K562 treated with DMSO at 1 percent for 48 hours (cell line): ENCODE measurements around the gene ZNF773. TPM values are rescaled to one million over a fixed set of nuclear protein-coding genes. Genes with fewer than 3 reads are reported as not detected.

ENCODE experiments used
- total RNA-seq: library from RNA; unstranded; fragments of 300-600 nt; gene quantifications from 2 replicates; pipeline ENCODE4 v1.2.3, GENCODE V29; 2022; ENCODE audit warnings: low replicate concordance; ENCODE audit errors: extremely low read depth

The ZNF773 gene
- not detected in 2 replicates for total RNA-seq

GRCh38 chr19:57499680-57500395 lies at the start of gene ZNF773:
Gene ZNF773 (plus strand): TSS chr19:57499938. CDS start chr19:57500081, 143 bp downstream.

DNA sequence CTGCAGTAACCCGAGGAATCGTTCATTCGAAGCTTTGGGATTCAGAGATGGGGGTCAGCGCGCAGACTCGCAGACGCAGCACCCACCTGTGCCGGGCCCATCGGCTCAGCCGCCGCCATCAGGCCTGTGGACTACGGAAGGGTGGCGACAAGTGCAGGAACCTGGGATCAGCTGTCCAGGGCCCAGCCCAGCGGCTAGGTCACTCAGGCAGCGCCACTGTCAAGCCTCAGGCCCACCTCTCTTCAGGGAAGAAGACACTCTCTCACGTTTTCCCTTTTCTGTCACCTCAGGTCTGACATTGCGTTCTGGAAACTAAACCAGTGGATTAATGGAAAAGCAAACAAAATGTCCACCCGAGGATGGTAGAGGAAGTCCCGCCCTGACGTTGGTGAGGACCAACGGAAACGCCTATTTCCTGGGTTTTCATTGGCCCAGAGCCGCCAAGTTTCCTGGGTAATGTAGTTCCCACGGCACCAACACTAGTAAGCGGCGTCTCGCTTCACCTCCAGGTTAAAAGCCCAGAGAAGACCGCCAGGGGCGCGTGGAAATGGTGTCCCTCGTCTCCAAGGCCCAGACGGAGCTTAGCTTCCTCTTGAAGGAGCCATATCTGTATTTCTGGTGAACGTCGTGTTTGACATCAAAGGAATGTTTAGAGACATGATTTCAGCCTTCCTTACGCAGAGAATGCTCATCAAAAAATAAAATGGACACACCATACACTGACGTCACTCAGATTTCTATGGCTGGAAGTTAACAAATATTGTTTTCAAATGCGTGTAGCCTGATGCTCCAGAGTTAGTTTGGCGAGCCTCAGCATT lies 22.3 kb upstream of the ZNF773 start, which contains the start of gene ZNF772:
ZNF772 (minus strand) TSS at position 376 of the 818 bp plus-strand sequence; CDS start at position 119, 257 bp downstream.

DNA sequence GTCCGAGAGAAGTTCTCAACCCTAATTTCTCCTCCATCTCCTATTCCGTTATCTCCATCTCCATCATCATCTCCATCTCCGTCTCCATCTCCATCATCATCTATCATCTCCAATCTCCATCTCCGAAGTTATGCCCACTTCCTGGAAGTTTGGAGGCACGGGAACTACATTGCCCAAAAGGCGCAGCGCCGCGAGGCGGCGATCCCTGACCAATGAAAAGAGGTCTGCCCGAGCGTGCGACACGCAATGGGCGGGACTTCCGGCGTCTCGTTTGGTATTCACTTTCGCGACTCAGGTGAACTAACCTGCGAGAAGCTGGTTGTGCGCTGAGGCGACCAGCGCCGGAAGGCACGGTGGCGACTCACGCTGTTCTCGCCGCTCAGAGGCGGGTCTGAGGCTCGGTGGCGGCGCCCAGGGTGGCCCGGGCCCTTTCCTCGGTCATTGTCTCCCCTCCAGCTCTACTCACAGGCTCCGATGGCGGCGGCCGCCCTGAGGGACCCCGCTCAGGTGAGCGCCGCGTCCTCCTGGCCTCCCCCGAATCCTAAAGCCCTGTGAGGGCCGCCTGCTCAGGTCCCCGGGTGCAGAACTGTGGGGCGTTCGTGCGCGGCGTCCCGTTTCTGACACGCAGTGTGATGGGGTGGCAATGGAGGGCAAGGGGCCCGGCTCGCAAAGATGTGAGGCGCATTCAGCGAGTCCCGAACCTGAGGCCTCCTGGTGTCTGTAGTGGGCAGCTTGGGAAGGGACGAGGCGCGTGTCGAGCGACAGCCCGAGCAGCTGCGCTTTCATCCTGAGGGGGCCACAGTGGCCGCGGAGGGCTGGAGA lies 12.1 kb upstream of the ZNF773 start, which contains the start of gene ZNF419:
ZNF419 (plus strand) TSS at position 274 of the 822 bp plus-strand sequence; CDS start at position 475, 201 bp downstream.

GRCh38 chr19:57527136-57527881 lies 27.6 kb downstream of the ZNF773 start, which contains the start of gene ZNF549:
Gene ZNF549 (plus strand): TSS chr19:57527356. CDS start chr19:57527574, 218 bp downstream.

Other genes starting within 250 kb of the ZNF773 start
- not detected in 2 replicates for gene ZNF460, start 219.5 kb upstream of the ZNF773 start, total RNA-seq
- not detected in 2 replicates for gene ZNF543, start 179.5 kb upstream of the ZNF773 start, total RNA-seq
- gene ZNF304, start 148.7 kb upstream of the ZNF773 start, total RNA-seq: not detected in 2 replicates
- not detected in 2 replicates for gene TRAPPC2B, start 136.4 kb upstream of the ZNF773 start, total RNA-seq
- gene ZNF547, start 136.4 kb upstream of the ZNF773 start, total RNA-seq: not detected in 2 replicates
- gene ZNF548, start 110.1 kb upstream of the ZNF773 start, total RNA-seq: not detected in 2 replicates
- not detected in 2 replicates for gene ZNF17, start 88.8 kb upstream of the ZNF773 start, total RNA-seq
- gene ZNF749, start 64.6 kb upstream of the ZNF773 start, total RNA-seq: not detected in 2 replicates
- not detected in 2 replicates for gene VN1R1, start 42.8 kb upstream of the ZNF773 start, total RNA-seq
- gene ZNF772, start 22.4 kb upstream of the ZNF773 start, total RNA-seq: not detected in 2 replicates
- not detected in 2 replicates for gene ZNF419, start 12.2 kb upstream of the ZNF773 start, total RNA-seq
- not detected in 2 replicates for gene ZNF549, start 27.4 kb downstream of the ZNF773 start, total RNA-seq
- not detected in 2 replicates for gene ZNF550, start 59.9 kb downstream of the ZNF773 start, total RNA-seq
- gene ZNF416, start 79.0 kb downstream of the ZNF773 start, total RNA-seq: not detected in 2 replicates
- not detected in 2 replicates for gene ZIK1, start 84.2 kb downstream of the ZNF773 start, total RNA-seq
- gene ZNF530, start 99.9 kb downstream of the ZNF773 start, total RNA-seq: not detected in 2 replicates
- gene ZNF134, start 114.3 kb downstream of the ZNF773 start, total RNA-seq: not detected in 2 replicates
- not detected in 2 replicates for gene ZNF211, start 133.2 kb downstream of the ZNF773 start, total RNA-seq
- gene ZSCAN4, start 169.0 kb downstream of the ZNF773 start, total RNA-seq: not detected in 2 replicates
- gene ZNF551, start 182.0 kb downstream of the ZNF773 start, total RNA-seq: not detected in 2 replicates
- not detected in 2 replicates for gene ZNF154, start 209.3 kb downstream of the ZNF773 start, total RNA-seq
- not detected in 2 replicates for gene ZNF671, start 227.7 kb downstream of the ZNF773 start, total RNA-seq
- gene ZNF776, start 246.9 kb downstream of the ZNF773 start, total RNA-seq: not detected in 2 replicates